Activated naive CD4-positive, alpha-beta T cell treated with anti-CD3 and anti-CD28 coated beads, Interleukin-2, amount 10 ng/mL, durations not matched to agents 7 days and 5 days (primary cell): ENCODE results near the gene ALG5.

Source experiments
- CTCF ChIA-PET: fragments of 350-600 bp; sonication (Branson Sonifier 250); formaldehyde crosslinking; loops from one replicate; lab custom pipeline; 2021; ENCODE audit warnings: antibody characterized with exemption; lab: Charles Lee
- DNase-seq: peaks from one replicate; pipeline ENCODE4 v3.0.0-alpha.2; 2020
- H3K27ac Mint-ChIP-seq: one replicate; pipeline ENCODE4 v1.8.0; 2021; ENCODE audit warnings: mild to moderate bottlenecking, moderate library complexity, mixed read lengths
- H3K27me3 Mint-ChIP-seq: one replicate; pipeline ENCODE4 v1.8.0; 2021; ENCODE audit warnings: mild to moderate bottlenecking, mixed read lengths
- H3K36me3 Mint-ChIP-seq: one replicate; pipeline ENCODE4 v1.8.0; 2021; ENCODE audit warnings: mixed read lengths
- H3K4me1 Mint-ChIP-seq: one replicate; pipeline ENCODE4 v1.8.0; 2021; ENCODE audit warnings: mixed read lengths
- H3K4me3 Mint-ChIP-seq: one replicate; pipeline ENCODE4 v1.8.0; 2021; ENCODE audit warnings: mild to moderate bottlenecking, moderate library complexity, mixed read lengths
- H3K9me3 Mint-ChIP-seq: one replicate; pipeline ENCODE4 v1.8.0; 2021; ENCODE audit warnings: mixed read lengths

Gene ALG5

GRCh38 chr13:36959456-36960116 lies 39.6 kb downstream of the ALG5 start:
- H3K36me3 Mint-ChIP-seq = peaks cover 24% of the 10 kb centered on the region
- DNase-seq = no peak
- H3K27ac Mint-ChIP-seq = no peak overlapping the region
- no peaks in the 10 kb centered on the region for H3K27me3 Mint-ChIP-seq
- H3K4me1 Mint-ChIP-seq = peaks cover 8% of the 10 kb centered on the region
- no peak overlapping the region for H3K4me3 Mint-ChIP-seq
- CTCF ChIA-PET = interaction anchor here (1.6 kb wide), 1 partner anchor 101 kb away, joined by 6 read pairs; no protein-coding TSS in a partner anchor
- no peaks in the 10 kb centered on the region for H3K9me3 Mint-ChIP-seq

- no peak for DNase-seq
- H3K36me3 Mint-ChIP-seq = peaks cover 32% of the 10 kb centered on the region
- no peak overlapping the region for H3K4me3 Mint-ChIP-seq
- H3K9me3 Mint-ChIP-seq = no peaks in the 10 kb centered on the region
- CTCF ChIA-PET = no interaction called here
- no peaks in the 10 kb centered on the region for H3K27me3 Mint-ChIP-seq
- H3K4me1 Mint-ChIP-seq = peaks cover 6% of the 10 kb centered on the region
- no peak overlapping the region for H3K27ac Mint-ChIP-seq
Measured at GRCh38 chr13:36954542-36954941, 44.6 kb downstream of the ALG5 start.

- H3K27ac Mint-ChIP-seq = no peak overlapping the region
- no peak overlapping the region for H3K4me3 Mint-ChIP-seq
- CTCF ChIA-PET = no interaction called here
- DNase-seq = no peak
- no peaks in the 10 kb centered on the region for H3K4me1 Mint-ChIP-seq
- no peaks in the 10 kb centered on the region for H3K9me3 Mint-ChIP-seq
- peaks cover 43% of the 10 kb centered on the region for H3K36me3 Mint-ChIP-seq
- no peaks in the 10 kb centered on the region for H3K27me3 Mint-ChIP-seq
Measured at GRCh38 chr13:36950920-36951319, 48.2 kb downstream of the ALG5 start.

GRCh38 chr13:36950330-36950729 lies 48.8 kb downstream of the ALG5 start:
- Mint-ChIP-seq H3K27ac (no peak overlapping the region), H3K27me3 (no peaks in the 10 kb centered on the region)
- CTCF ChIA-PET = no interaction called here

GRCh38 chr13:36945078-36945477 lies 54.1 kb downstream of the ALG5 start:
- DNase-seq = no peak
- Mint-ChIP-seq H3K9me3 (peaks cover 4% of the 10 kb centered on the region), H3K27me3 (peaks cover 6% of the 10 kb centered on the region), H3K36me3 (peaks cover 14% of the 10 kb centered on the region), H3K4me1 (no peaks in the 10 kb centered on the region), H3K27ac (no peak overlapping the region), H3K4me3 (no peak overlapping the region)
- CTCF ChIA-PET = no interaction called here

More at GRCh38 chr13:36950330-36950729, 48.8 kb downstream of the ALG5 start:
- no peaks in the 10 kb centered on the region for H3K9me3 Mint-ChIP-seq
- no peak for DNase-seq
- no peak overlapping the region for H3K4me3 Mint-ChIP-seq
- no peaks in the 10 kb centered on the region for H3K4me1 Mint-ChIP-seq
- peaks cover 39% of the 10 kb centered on the region for H3K36me3 Mint-ChIP-seq

GRCh38 chr13:36925603-36926002 lies 73.5 kb downstream of the ALG5 start:
- Mint-ChIP-seq H3K27me3 (peaks cover 31% of the 10 kb centered on the region), H3K4me3 (no peak overlapping the region), H3K27ac (no peak overlapping the region), H3K36me3 (no peaks in the 10 kb centered on the region), H3K9me3 (no peaks in the 10 kb centered on the region), H3K4me1 (peaks cover under 1% of the 10 kb centered on the region)
- CTCF ChIA-PET = no interaction called here
- no peak for DNase-seq

- CTCF ChIA-PET = no interaction called here
- H3K27me3 Mint-ChIP-seq = peaks cover 44% of the 10 kb centered on the region
- no peak overlapping the region for H3K4me3 Mint-ChIP-seq
- H3K27ac Mint-ChIP-seq = no peak overlapping the region
- no peak for DNase-seq
- no peaks in the 10 kb centered on the region for H3K36me3 Mint-ChIP-seq
- H3K9me3 Mint-ChIP-seq = no peaks in the 10 kb centered on the region
- peaks cover 5% of the 10 kb centered on the region for H3K4me1 Mint-ChIP-seq
Measured at GRCh38 chr13:36924001-36924400, 75.1 kb downstream of the ALG5 start.

GRCh38 chr13:36921631-36922301 lies 77.4 kb downstream of the ALG5 start:
- Mint-ChIP-seq H3K27ac (no peak overlapping the region), H3K4me1 (peaks cover 6% of the 10 kb centered on the region), H3K36me3 (no peaks in the 10 kb centered on the region), H3K27me3 (peaks cover 57% of the 10 kb centered on the region), H3K9me3 (no peaks in the 10 kb centered on the region), H3K4me3 (no peak overlapping the region)
- CTCF ChIA-PET = no interaction called here
- DNase-seq = no peak

- H3K36me3 Mint-ChIP-seq = no peaks in the 10 kb centered on the region
- H3K4me1 Mint-ChIP-seq = peaks cover 6% of the 10 kb centered on the region
- H3K27ac Mint-ChIP-seq = no peak overlapping the region
- no peaks in the 10 kb centered on the region for H3K9me3 Mint-ChIP-seq
- DNase-seq = no peak
- peak overlapping the region; percentile 64 for H3K4me3 Mint-ChIP-seq
- CTCF ChIA-PET = no interaction called here
- peaks cover 63% of the 10 kb centered on the region for H3K27me3 Mint-ChIP-seq
Measured at GRCh38 chr13:36920616-36921185, 78.4 kb downstream of the ALG5 start.

- Mint-ChIP-seq H3K4me3 (peak within 1 kb of the TSS; percentile 64), H3K4me1 (peaks cover 6% of the 10 kb centered on the region), H3K9me3 (no peaks in the 10 kb centered on the region), H3K36me3 (no peaks in the 10 kb centered on the region), H3K27ac (no peak within 1 kb of the TSS), H3K27me3 (peaks cover 67% of the 10 kb centered on the region)
- peak; percentile 26 for DNase-seq
- CTCF ChIA-PET = no interaction called here
Measured at GRCh38 chr13:36919833-36920615, 79.1 kb downstream of the ALG5 start, which contains the start of gene SMAD9. Gene SMAD9, minus strand, starts transcription at chr13:36920238. Its CDS starts 40,549 bp downstream, at chr13:36879689.

- no peak overlapping the region for H3K27ac Mint-ChIP-seq
- H3K27me3 Mint-ChIP-seq = peaks cover 65% of the 10 kb centered on the region
- DNase-seq = no peak
Measured at GRCh38 chr13:36919171-36919832, 79.8 kb downstream of the ALG5 start.

GRCh38 chr13:36918246-36919131 lies 80.7 kb downstream of the ALG5 start:
- no peaks in the 10 kb centered on the region for H3K36me3 Mint-ChIP-seq
- peak overlapping the region; percentile 41 for H3K4me3 Mint-ChIP-seq
- peaks cover 6% of the 10 kb centered on the region for H3K4me1 Mint-ChIP-seq
- CTCF ChIA-PET = no interaction called here
- H3K9me3 Mint-ChIP-seq = no peaks in the 10 kb centered on the region
- H3K27ac Mint-ChIP-seq = no peak overlapping the region
- no peak for DNase-seq
- peaks cover 60% of the 10 kb centered on the region for H3K27me3 Mint-ChIP-seq

More at GRCh38 chr13:36919171-36919832, 79.8 kb downstream of the ALG5 start:
- Mint-ChIP-seq H3K9me3 (no peaks in the 10 kb centered on the region), H3K4me1 (peaks cover 6% of the 10 kb centered on the region), H3K36me3 (no peaks in the 10 kb centered on the region), H3K4me3 (peak overlapping the region; percentile 41)
- CTCF ChIA-PET = no interaction called here

- no peaks in the 10 kb centered on the region for H3K36me3 Mint-ChIP-seq
- DNase-seq = no peak
- no peaks in the 10 kb centered on the region for H3K9me3 Mint-ChIP-seq
- H3K27me3 Mint-ChIP-seq = peaks cover 58% of the 10 kb centered on the region
- CTCF ChIA-PET = no interaction called here
- H3K4me3 Mint-ChIP-seq = no peak overlapping the region
- H3K27ac Mint-ChIP-seq = no peak overlapping the region
- peaks cover 6% of the 10 kb centered on the region for H3K4me1 Mint-ChIP-seq
Measured at GRCh38 chr13:36917311-36917710, 81.8 kb downstream of the ALG5 start.
